ENCODE data around the gene RPL14. TPM values are rescaled to one million over a fixed set of nuclear protein-coding genes. Genes with fewer than 3 reads are reported as not detected.

RPL14 gene
- polyA plus RNA-seq, 1 of the 3 experiments (the other 2 are of a cell fraction), result 416 TPM

GRCh38 chr3:40505599-40506462, 48.7 kb downstream of the RPL14 start, which contains the start of gene ZNF620:
Gene ZNF620, plus strand, starts transcription at chr3:40506039. Its CDS starts 314 bp downstream, at chr3:40506353.
- Histone ChIP-seq H3K9me3 (no peaks in the 10 kb centered on the region), H3K4me1 (ENCODE audit: control insufficient read depth in 1 of 2, insufficient read depth in 2 of 2, low read depth in 1 of 2, low read length in 1 of 2) (peaks cover 2 to 8% of the 10 kb centered on the region in 2 experiments), H3K79me2 (ENCODE audit: insufficient read depth) (no peaks in the 10 kb centered on the region), H4K20me1 (ENCODE audit: insufficient read depth) (no peaks in the 10 kb centered on the region), H3F3A (replicated peaks; ENCODE audit: insufficient read depth) (peaks cover 5% of the 10 kb centered on the region), H3K4me2 (peak within 1 kb of the TSS; percentile 74), H3K9ac (peak within 1 kb of the TSS; percentile 70; the same call in 1 of the 2 replicates), H3K36me3 (replicated peaks in 1 of 2; ENCODE audit: control insufficient read depth in 1 of 2, insufficient read depth in 2 of 2, low read length in 1 of 2) (peaks cover 0 to 4% of the 10 kb centered on the region in 2 experiments), H2AFZ (ENCODE audit: low read depth) (peak within 1 kb of the TSS; percentile 90), H3K4me3 (ENCODE audit: low read depth in 2 of 2, low read length in 1 of 2) (peak within 1 kb of the TSS; percentile 67 to 71), H3K9me2 (no peaks in the 10 kb centered on the region), H3K27me3 (ENCODE audit: insufficient read depth) (no peaks in the 10 kb centered on the region), H3K27ac (ENCODE audit: low read depth in 2 of 2, low read length in 1 of 2) (peak within 1 kb of the TSS; percentile 79 to 82)
- DNase-seq, result peak; percentile 93
- ChIA-PET CTCF (interaction anchor here (0.9 to 3.0 kb wide), 14 partner anchors 10 to 185 kb away, joined by 3 to 14 read pairs (median 4); partner anchors contain the start of genes ZNF619 and ZNF621), POLR2A (interaction anchor here (0.7 to 2.3 kb wide), 9 partner anchors 9 to 693 kb away, joined by 3 to 45 read pairs (median 4); partner anchors contain the start of genes CTNNB1, RPL14, ZNF619 and ZNF621)
- TF ChIP-seq CHD2 (IDR thresholded peaks at IDR 0.05; ENCODE audit: low read length, partially characterized antibody), result peak; percentile 54
- no peak for TF ChIP-seq TCF12 (IDR thresholded peaks at IDR 0.05)
- TF ChIP-seq POLR2AphosphoS5 (IDR thresholded peaks at IDR 0.05; ENCODE audit: low read depth, low read length), result peak; percentile 63; the same call in 1 of the 2 replicates
- TF ChIP-seq NFIC (IDR thresholded peaks at IDR 0.05; ENCODE audit: borderline replicate concordance), result 0 out of 2 replicates have a peak, but pooled peaks have one; percentile 21
- TF ChIP-seq RFX5 (IDR thresholded peaks at IDR 0.05; ENCODE audit: low read length), result no peak
- peak; percentile 60; the same call in 1 of the 2 replicates for TF ChIP-seq FOXJ3 (CRISPR knock-in tag; IDR thresholded peaks at IDR 0.05)
- TF ChIP-seq NRF1 (IDR thresholded peaks at IDR 0.05; ENCODE audit: low read depth, low read length), result peak; percentile 72
- peak; percentile 18; the same call in 1 of the 2 replicates for TF ChIP-seq RAD21 (IDR thresholded peaks at IDR 0.05; ENCODE audit: low read length)
- TF ChIP-seq SMC3 (IDR thresholded peaks at IDR 0.05; ENCODE audit: low read depth, low read length), result no peak
- TF ChIP-seq YY1 (IDR thresholded peaks at IDR 0.05; ENCODE audit: low read depth), result peak; percentile 9; the same call in 1 of the 2 replicates
- no peak for TF ChIP-seq ZBTB33 (IDR thresholded peaks at IDR 0.05; ENCODE audit: borderline replicate concordance, low read depth)
- peak; percentile 62; the same call in 1 of the 2 replicates for TF ChIP-seq SIN3A (IDR thresholded peaks at IDR 0.05; ENCODE audit: borderline replicate concordance, low read depth, low read length)
- peak; percentile 59; the same call in 1 of the 2 replicates for TF ChIP-seq TAF1 (IDR thresholded peaks at IDR 0.05; ENCODE audit: borderline replicate concordance, low read depth, low read length)
- peak; percentile 42; the same call in 1 of the 2 replicates for TF ChIP-seq ELF1 (IDR thresholded peaks at IDR 0.05)
- peak; percentile 82 for TF ChIP-seq MXI1 (IDR thresholded peaks at IDR 0.05; ENCODE audit: low read depth, low read length)
- TF ChIP-seq, protein P1, sequence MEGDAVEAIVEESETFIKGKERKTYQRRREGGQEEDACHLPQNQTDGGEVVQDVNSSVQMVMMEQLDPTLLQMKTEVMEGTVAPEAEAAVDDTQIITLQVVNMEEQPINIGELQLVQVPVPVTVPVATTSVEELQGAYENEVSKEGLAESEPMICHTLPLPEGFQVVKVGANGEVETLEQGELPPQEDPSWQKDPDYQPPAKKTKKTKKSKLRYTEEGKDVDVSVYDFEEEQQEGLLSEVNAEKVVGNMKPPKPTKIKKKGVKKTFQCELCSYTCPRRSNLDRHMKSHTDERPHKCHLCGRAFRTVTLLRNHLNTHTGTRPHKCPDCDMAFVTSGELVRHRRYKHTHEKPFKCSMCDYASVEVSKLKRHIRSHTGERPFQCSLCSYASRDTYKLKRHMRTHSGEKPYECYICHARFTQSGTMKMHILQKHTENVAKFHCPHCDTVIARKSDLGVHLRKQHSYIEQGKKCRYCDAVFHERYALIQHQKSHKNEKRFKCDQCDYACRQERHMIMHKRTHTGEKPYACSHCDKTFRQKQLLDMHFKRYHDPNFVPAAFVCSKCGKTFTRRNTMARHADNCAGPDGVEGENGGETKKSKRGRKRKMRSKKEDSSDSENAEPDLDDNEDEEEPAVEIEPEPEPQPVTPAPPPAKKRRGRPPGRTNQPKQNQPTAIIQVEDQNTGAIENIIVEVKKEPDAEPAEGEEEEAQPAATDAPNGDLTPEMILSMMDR (IDR thresholded peaks at IDR 0.05), result peak; percentile 47
- TF ChIP-seq, protein P2, sequence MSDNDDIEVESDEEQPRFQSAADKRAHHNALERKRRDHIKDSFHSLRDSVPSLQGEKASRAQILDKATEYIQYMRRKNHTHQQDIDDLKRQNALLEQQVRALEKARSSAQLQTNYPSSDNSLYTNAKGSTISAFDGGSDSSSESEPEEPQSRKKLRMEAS (IDR thresholded peaks at IDR 0.05; ENCODE audit: low read depth), result peak; percentile 38; the same call in 1 of the 2 replicates
- peak; percentile 76 for TF ChIP-seq GABPA (IDR thresholded peaks at IDR 0.05; ENCODE audit: low read depth)
- TF ChIP-seq GATA2 (CRISPR knock-in tag; IDR thresholded peaks at IDR 0.05), result no peak
- no peak for TF ChIP-seq FOXM1 (IDR thresholded peaks at IDR 0.05; ENCODE audit: low read depth)
- 28% methylated on average over 14 of the region's 44 CpGs for WGBS (ENCODE audit: low lambda C conversion rate)
